Endothelial cell of umbilical vein (primary cell): ENCODE results near the gene AIMP1. TPM values are rescaled to one million over a fixed set of nuclear protein-coding genes. Genes with fewer than 3 reads are reported as not detected.
A peak's percentile ranks its signal among the peaks of the same experiment; 100 is the strongest.

Experiments
- BruUV-seq: library from RNA; stranded (reverse); fragments of 400-500 nt; replicated peaks from 2 replicates; lab custom pipeline; 2021; lab: Mats Ljungman, UMichigan
- CTCF ChIA-PET: fragments of 300-600, 350-600 bp; sonication (Branson Sonifier 250); formaldehyde crosslinking; loops from one replicate; lab custom pipeline; 2021; ENCODE audit warnings: antibody characterized with exemption, inconsistent platforms; lab: Charles Lee
- POLR2A ChIA-PET: fragments of 300-600, 350-600 bp; sonication (Branson Sonifier 250); formaldehyde crosslinking; loops from one replicate; lab custom pipeline; 2021; ENCODE audit warnings: antibody characterized with exemption, inconsistent platforms; lab: Charles Lee
- DNase-seq: peaks from one replicate; pipeline ENCODE4 v3.0.0-alpha.2; 2011; ENCODE audit warnings: low read depth, low spot score
- FAIRE-seq: peaks from 2 replicates; lab custom pipeline; 2011; peaks lifted over from hg19 to GRCh38; lab: Jason Lieb, UNC
- H2AFZ ChIP-seq: 2 replicates; pipeline ENCODE4 v1.6.0; 2012; ENCODE audit warnings: low read depth, low read length, control low read depth, inconsistent platforms
- H3K27ac ChIP-seq: 2 replicates; pipeline ENCODE4 v1.5.1; 2011; ENCODE audit warnings: low read depth, mild to moderate bottlenecking, control low read depth, low read length, moderate library complexity; ENCODE audit not compliant: insufficient read depth
- H3K27me3 ChIP-seq, 2 experiments: 2 replicates each; pipeline versions ENCODE4 v1.6.0 to v1.6.1; 2011; ENCODE audit warnings: low read length in 2 of 2, mixed read lengths in 1 of 2; ENCODE audit not compliant: control insufficient read depth in 2 of 2, insufficient read depth in 2 of 2
- H3K36me3 ChIP-seq, 2 experiments: 2 replicates in 1 of 2; 3 replicates in 1 of 2; pipeline ENCODE4 v1.5.1; 2011; ENCODE audit warnings: low read length in 2 of 2, mild to moderate bottlenecking in 1 of 2, moderate library complexity in 1 of 2; ENCODE audit not compliant: control insufficient read depth in 2 of 2, insufficient read depth in 2 of 2; ENCODE audit errors: extremely low read depth in 1 of 2
- H3K4me1 ChIP-seq: 3 replicates; pipeline ENCODE4 v1.5.1; 2011; ENCODE audit warnings: mild to moderate bottlenecking, low read length; ENCODE audit not compliant: control insufficient read depth, insufficient read depth; ENCODE audit errors: extremely low read depth
- H3K4me2 ChIP-seq: 2 replicates; pipeline ENCODE4 v1.6.1; 2011; ENCODE audit warnings: low read length, control low read depth, mixed read lengths; ENCODE audit not compliant: insufficient read depth
- H3K4me3 ChIP-seq, 3 experiments: fragments of 200-600 bp in 1 of 3; sonication (generic), shearing (Covaris generic) in 1 of 3; replicated peaks in 1 of 3; 2 replicates each; pipeline ENCODE4 v1.5.1; 2011 to 2016; ENCODE audit warnings: control low read depth in 3 of 3, low read length in 3 of 3, mild to moderate bottlenecking in 2 of 3, inconsistent platforms in 1 of 3, low read depth in 1 of 3, moderate library complexity in 1 of 3; ENCODE audit not compliant: insufficient read depth in 1 of 3
- H3K79me2 ChIP-seq: 2 replicates; pipeline ENCODE4 v1.6.0; 2012; ENCODE audit warnings: low read length, inconsistent platforms; ENCODE audit not compliant: control insufficient read depth, insufficient read depth
- H3K9ac ChIP-seq: replicated peaks from 2 replicates; pipeline ENCODE3; 2011; ENCODE audit warnings: low read length, control low read depth; ENCODE audit not compliant: insufficient read depth; ENCODE audit errors: extremely low read depth
- H3K9me1 ChIP-seq: replicated peaks from 3 replicates; pipeline ENCODE4 v1.6.0; 2011; ENCODE audit warnings: mild to moderate bottlenecking, low read length; ENCODE audit not compliant: control insufficient read depth, insufficient read depth; ENCODE audit errors: extremely low read depth
- H3K9me3 ChIP-seq: replicated peaks from 2 replicates; pipeline ENCODE4 v1.5.1; 2012; ENCODE audit warnings: low read length, inconsistent platforms; ENCODE audit not compliant: control insufficient read depth, insufficient read depth
- H4K20me1 ChIP-seq: replicated peaks from 2 replicates; pipeline ENCODE3; 2011; ENCODE audit warnings: mild to moderate bottlenecking, low read length; ENCODE audit not compliant: control insufficient read depth, insufficient read depth; ENCODE audit errors: extremely low read depth
- FOS ChIP-seq: IDR thresholded peaks from 2 replicates; pipeline ENCODE4 v1.6.1; 2011; ENCODE audit warnings: mild to moderate bottlenecking, low read length, moderate library complexity, borderline replicate concordance; ENCODE audit not compliant: insufficient read depth
- GATA2 ChIP-seq: IDR thresholded peaks from 2 replicates; pipeline ENCODE4 v1.7.0; 2011; ENCODE audit warnings: low read depth, mild to moderate bottlenecking, moderate library complexity, mixed read lengths, low read length; ENCODE audit not compliant: insufficient read length, insufficient read depth
- JUN ChIP-seq: IDR thresholded peaks from 2 replicates; pipeline ENCODE4 v1.6.1; 2011; ENCODE audit warnings: borderline replicate concordance, low read depth; ENCODE audit not compliant: insufficient read length, insufficient read depth
- POLR2AphosphoS5 ChIP-seq: IDR thresholded peaks from 2 replicates; pipeline ENCODE4 v1.6.1; 2012; ENCODE audit warnings: low read depth, mild to moderate bottlenecking, control low read depth, low read length, moderate library complexity; ENCODE audit not compliant: insufficient read depth
- dilution Hi-C: fragments of 300-500 bp; cut with MboI; formaldehyde crosslinking; loops from one replicate; pipeline ENCODE4 v1.15.0; 2019; ENCODE audit warnings: low sequenced_read_pairs; ENCODE audit not compliant: extremely low pct_ligation_motif_present
- intact Hi-C: fragments of 100-400 bp; cut with micrococcal nuclease; formaldehyde crosslinking; loops from one replicate; pipeline ENCODE4 v1.10.0; 2022
- polyA plus RNA-seq, 4 experiments: library from polyadenylated mRNA; depleted of rRNA in 3 of 4; stranded (reverse) in 3 of 4; unstranded in 1 of 4; fragments of >200 nt; gene quantifications; 2 replicates each; pipeline versions ENCODE4 v1.2.1 to v1.2.3, GENCODE V29; 2011 to 2012; ENCODE audit warnings: missing spikeins in 1 of 4
- total RNA-seq: library from RNA; stranded (reverse); gene quantifications from 2 replicates; pipeline ENCODE4 v1.2.3, GENCODE V29; 2021
- TF ChIP-seq, protein P1 (sequence below): IDR thresholded peaks from 2 replicates; pipeline ENCODE4 v1.6.1; 2011; ENCODE audit not compliant: insufficient read depth, insufficient read length
- TF ChIP-seq, protein P2 (sequence below), 2 donors: IDR thresholded peaks; 1 replicate in 1 of 2; 2 replicates in 1 of 2; pipeline ENCODE4 v1.5.1; 2011; ENCODE audit warnings: low read length in 2 of 2, mild to moderate bottlenecking in 2 of 2, moderate library complexity in 2 of 2, control low read depth in 1 of 2, inconsistent platforms in 1 of 2, low read depth in 1 of 2; ENCODE audit not compliant: insufficient read depth in 1 of 2; ENCODE audit errors: extremely low read depth in 1 of 2

Gene AIMP1
- total and polyA plus RNA-seq, 2 donors (not counting 3 experiments of a cell fraction or from before 2014, with no cell fraction given): 6.4 to 42.4 TPM

GRCh38 chr4:106329041-106329618 is 12.8 kb downstream of the AIMP1 start:
- intact Hi-C loops (loop anchor here (1.0 to 2.0 kb wide), 5 partner anchors 40 to 569 kb away; partner anchors contain the start of gene GIMD1), dilution Hi-C loops (no loop called here)
- DNase-seq: peak; percentile 69
- Histone ChIP-seq H2AFZ (no peak overlapping the region), H3K4me3 (no peak overlapping the region), H3K27me3 (no peaks in the 10 kb centered on the region), H3K9me3 (no peaks in the 10 kb centered on the region), H3K27ac (no peak overlapping the region), H3K4me1 (peaks cover 9% of the 10 kb centered on the region), H4K20me1 (no peaks in the 10 kb centered on the region), H3K4me2 (no peak overlapping the region), H3K36me3 (peaks cover 6 to 10% of the 10 kb centered on the region in 2 experiments), H3K79me2 (peaks cover 3% of the 10 kb centered on the region), H3K9me1 (no peaks in the 10 kb centered on the region), H3K9ac (no peak overlapping the region)
- CTCF ChIA-PET: interaction anchor here (0.6 to 5.9 kb wide), 43 partner anchors 8 to 861 kb away, joined by 3 to 55 read pairs (median 4); partner anchors contain the start of genes GIMD1 and TBCK
- BruUV-seq: no TSS peak
- POLR2A ChIA-PET: no interaction called here
- TF ChIP-seq FOS: no peak
- TF ChIP-seq, protein P1, sequence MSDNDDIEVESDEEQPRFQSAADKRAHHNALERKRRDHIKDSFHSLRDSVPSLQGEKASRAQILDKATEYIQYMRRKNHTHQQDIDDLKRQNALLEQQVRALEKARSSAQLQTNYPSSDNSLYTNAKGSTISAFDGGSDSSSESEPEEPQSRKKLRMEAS: no peak
- no peak for TF ChIP-seq POLR2AphosphoS5
- TF ChIP-seq GATA2: no peak
- no peak for TF ChIP-seq JUN
- TF ChIP-seq, protein P2, sequence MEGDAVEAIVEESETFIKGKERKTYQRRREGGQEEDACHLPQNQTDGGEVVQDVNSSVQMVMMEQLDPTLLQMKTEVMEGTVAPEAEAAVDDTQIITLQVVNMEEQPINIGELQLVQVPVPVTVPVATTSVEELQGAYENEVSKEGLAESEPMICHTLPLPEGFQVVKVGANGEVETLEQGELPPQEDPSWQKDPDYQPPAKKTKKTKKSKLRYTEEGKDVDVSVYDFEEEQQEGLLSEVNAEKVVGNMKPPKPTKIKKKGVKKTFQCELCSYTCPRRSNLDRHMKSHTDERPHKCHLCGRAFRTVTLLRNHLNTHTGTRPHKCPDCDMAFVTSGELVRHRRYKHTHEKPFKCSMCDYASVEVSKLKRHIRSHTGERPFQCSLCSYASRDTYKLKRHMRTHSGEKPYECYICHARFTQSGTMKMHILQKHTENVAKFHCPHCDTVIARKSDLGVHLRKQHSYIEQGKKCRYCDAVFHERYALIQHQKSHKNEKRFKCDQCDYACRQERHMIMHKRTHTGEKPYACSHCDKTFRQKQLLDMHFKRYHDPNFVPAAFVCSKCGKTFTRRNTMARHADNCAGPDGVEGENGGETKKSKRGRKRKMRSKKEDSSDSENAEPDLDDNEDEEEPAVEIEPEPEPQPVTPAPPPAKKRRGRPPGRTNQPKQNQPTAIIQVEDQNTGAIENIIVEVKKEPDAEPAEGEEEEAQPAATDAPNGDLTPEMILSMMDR (IDR thresholded peaks at IDR 0.05; ENCODE audit: extremely low read depth in 1 of 2, insufficient read depth in 1 of 2, low read depth in 1 of 2, low read length in 2 of 2): peak; percentile 39 to 64
- FAIRE-seq: no peak
